WTC11 (cell line): Measurements from ENCODE around the gene PC. TPM values are rescaled to one million over a fixed set of nuclear protein-coding genes. Genes with fewer than 3 reads are reported as not detected.

ENCODE experiments used
- ATAC-seq: fragments of 200-7000 bp; cut with Tn5 transposase; 2 replicates; pipeline ENCODE4 v1.10.0; 2021; ENCODE audit warnings: mild to moderate bottlenecking, moderate library complexity
- CTCF ChIA-PET: fragments of 300-600 bp; sonication (Branson Sonifier 250); formaldehyde crosslinking; loops from one replicate; lab custom pipeline; 2021; ENCODE audit warnings: antibody characterized with exemption; lab: Charles Lee
- POLR2A ChIA-PET: fragments of 350-600 bp; sonication (Branson Sonifier 250); formaldehyde crosslinking; loops from one replicate; lab custom pipeline; 2021; ENCODE audit warnings: antibody characterized with exemption; lab: Charles Lee
- DNase-seq: peaks from one replicate; pipeline ENCODE4 v3.0.0; 2021; ENCODE audit warnings: low spot score
- H3K27ac Mint-ChIP-seq: 2 replicates; pipeline ENCODE4 v1.8.0; 2021; ENCODE audit warnings: mixed read lengths
- H3K27me3 Mint-ChIP-seq: 2 replicates; pipeline ENCODE4 v1.8.0; 2021; ENCODE audit warnings: low read depth, mild to moderate bottlenecking, moderate library complexity, mixed read lengths
- H3K36me3 Mint-ChIP-seq: 2 replicates; pipeline ENCODE4 v1.8.0; 2021; ENCODE audit warnings: mixed read lengths
- H3K4me1 Mint-ChIP-seq: 2 replicates; pipeline ENCODE4 v1.8.0; 2022; ENCODE audit warnings: mixed read lengths
- H3K4me3 Mint-ChIP-seq: 2 replicates; pipeline ENCODE4 v1.8.0; 2021; ENCODE audit warnings: mild to moderate bottlenecking, moderate library complexity, mixed read lengths
- H3K9me3 Mint-ChIP-seq: 2 replicates; pipeline ENCODE4 v1.8.0; 2021; ENCODE audit warnings: mixed read lengths
- CREM ChIP-seq: sonication (generic); formaldehyde crosslinking; IDR thresholded peaks from 2 replicates; pipeline ENCODE4 v1.8.1; 2022; ENCODE audit warnings: mild to moderate bottlenecking, missing genetic modification reagents, moderate library complexity
- HMGA2 ChIP-seq: fragments of 250-450 bp; sonication (Bioruptor Pico); IDR thresholded peaks from 2 replicates; pipeline ENCODE4 v1.4.0; 2021; ENCODE audit warnings: mild to moderate bottlenecking, moderate library complexity
- HMGXB4 ChIP-seq: sonication (generic); formaldehyde crosslinking; IDR thresholded peaks from 2 replicates; pipeline ENCODE4 v1.8.1; 2023; ENCODE audit warnings: mild to moderate bottlenecking, moderate library complexity, missing genetic modification reagents
- IRF1 ChIP-seq: sonication (generic); formaldehyde crosslinking; IDR thresholded peaks from 2 replicates; pipeline ENCODE4 v1.8.0; 2023; ENCODE audit warnings: missing genetic modification reagents
- MLX ChIP-seq: sonication (generic); formaldehyde crosslinking; IDR thresholded peaks from 2 replicates; pipeline ENCODE4 v1.8.1; 2023; ENCODE audit warnings: mild to moderate bottlenecking, missing genetic modification reagents, moderate library complexity
- MYBL2 ChIP-seq: sonication (generic); formaldehyde crosslinking; IDR thresholded peaks from 2 replicates; pipeline ENCODE4 v1.8.1; 2023; ENCODE audit warnings: mild to moderate bottlenecking, moderate library complexity, missing genetic modification reagents
- NFATC4 ChIP-seq: fragments of 250-450 bp; sonication (Bioruptor Pico); IDR thresholded peaks from 2 replicates; pipeline ENCODE4 v1.9.0; 2021; ENCODE audit warnings: mild to moderate bottlenecking
- NFYB ChIP-seq: sonication (generic); formaldehyde crosslinking; conservative IDR thresholded peaks from 2 replicates; pipeline ENCODE4 v1.8.0; 2022; ENCODE audit warnings: low read depth, missing genetic modification reagents
- NR1H2 ChIP-seq: sonication (generic); formaldehyde crosslinking; IDR thresholded peaks from 2 replicates; pipeline ENCODE4 v1.9.0; 2021; ENCODE audit warnings: mild to moderate bottlenecking, moderate library complexity, missing genetic modification reagents
- NR2C2 ChIP-seq: sonication (generic); formaldehyde crosslinking; IDR thresholded peaks from 2 replicates; pipeline ENCODE4 v1.8.0; 2022; ENCODE audit warnings: mild to moderate bottlenecking, missing genetic modification reagents
- OVOL2 ChIP-seq: fragments of 250-450 bp; sonication (Bioruptor Pico); IDR thresholded peaks from 2 replicates; pipeline ENCODE4 v1.9.0; 2021; ENCODE audit warnings: mild to moderate bottlenecking, borderline replicate concordance
- RORB ChIP-seq: fragments of 250-450 bp; sonication (Bioruptor Pico); IDR thresholded peaks from 2 replicates; pipeline ENCODE4 v1.9.0; 2021; ENCODE audit warnings: mild to moderate bottlenecking
- SOX15 ChIP-seq: fragments of 250-450 bp; sonication (Bioruptor Pico); IDR thresholded peaks from 2 replicates; pipeline ENCODE4 v1.9.0; 2021; ENCODE audit warnings: mild to moderate bottlenecking
- TEAD1 ChIP-seq: sonication (generic); formaldehyde crosslinking; IDR thresholded peaks from 2 replicates; pipeline ENCODE4 v1.8.0; 2022; ENCODE audit warnings: mild to moderate bottlenecking, missing genetic modification reagents
- TEAD4 ChIP-seq: sonication (generic); formaldehyde crosslinking; IDR thresholded peaks from 2 replicates; pipeline ENCODE4 v1.8.0; 2022; ENCODE audit warnings: mild to moderate bottlenecking, missing genetic modification reagents
- ZNF232 ChIP-seq: sonication (generic); formaldehyde crosslinking; IDR thresholded peaks from 2 replicates; pipeline ENCODE4 v1.8.0; 2022; ENCODE audit warnings: mild to moderate bottlenecking, missing genetic modification reagents
- total RNA-seq: library from RNA; stranded (reverse); gene quantifications from 3 replicates; pipeline ENCODE4 v1.2.3, GENCODE V29; 2021
- TF ChIP-seq, protein P1 (sequence below): sonication (generic); formaldehyde crosslinking; IDR thresholded peaks from 2 replicates; pipeline ENCODE4 v1.8.1; 2022; ENCODE audit warnings: mild to moderate bottlenecking, missing genetic modification reagents, moderate library complexity, borderline replicate concordance
- TF ChIP-seq, protein P2 (sequence below): sonication (generic); formaldehyde crosslinking; IDR thresholded peaks from 2 replicates; pipeline ENCODE4 v1.8.1; 2023; ENCODE audit warnings: mild to moderate bottlenecking, missing genetic modification reagents, moderate library complexity
- TF ChIP-seq, protein P3 (sequence below): fragments of 250-450 bp; sonication (Bioruptor Pico); IDR thresholded peaks from 2 replicates; pipeline ENCODE4 v1.9.0; 2021; ENCODE audit warnings: mild to moderate bottlenecking

Gene PC
- total RNA-seq, 1 experiment from 2014 or later = 27.2 TPM

DNA sequence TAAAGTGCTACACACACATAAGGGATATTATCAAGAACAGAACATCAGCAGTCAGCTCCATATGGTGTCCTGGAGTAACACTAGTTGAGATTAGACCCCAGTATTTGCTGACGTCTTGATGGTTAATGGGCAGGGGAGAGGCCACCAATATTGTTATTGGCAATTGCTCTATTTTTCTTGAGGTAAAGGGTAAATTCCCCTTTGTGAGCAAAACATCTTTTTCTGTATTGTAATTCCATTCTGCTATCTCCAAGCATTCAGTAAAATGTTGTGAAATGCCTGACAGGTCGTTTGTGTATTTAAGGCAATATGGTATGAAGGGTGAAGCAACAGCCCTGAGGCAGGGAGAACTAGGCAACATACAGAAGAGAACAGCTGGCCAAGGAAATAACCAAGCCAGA lies 21.9 kb downstream of the PC start:
- POLR2A ChIA-PET = no interaction called here
- H3K9me3 Mint-ChIP-seq = no peaks in the 10 kb centered on the region
- CTCF ChIA-PET = interaction anchor here (0.7 to 1.2 kb wide), 2 partner anchors 53 to 456 kb away, joined by 3 to 5 read pairs; partner anchors contain the start of gene RAD9A
- no peak for DNase-seq
- H3K36me3 Mint-ChIP-seq = no peaks in the 10 kb centered on the region
- TF ChIP-seq NFATC4 (CRISPR knock-in tag) (no peak), RORB (CRISPR knock-in tag) (no peak), SOX15 (CRISPR knock-in tag) (no peak), CREM (CRISPR knock-in tag) (no peak), MYBL2 (CRISPR knock-in tag) (no peak), ZNF232 (CRISPR knock-in tag) (no peak), IRF1 (CRISPR knock-in tag) (no peak), NFYB (CRISPR knock-in tag) (no peak), NR2C2 (CRISPR knock-in tag) (no peak), HMGA2 (CRISPR knock-in tag) (no peak), TEAD1 (no peak), TEAD4 (CRISPR knock-in tag) (no peak), MLX (no peak), NR1H2 (CRISPR knock-in tag) (no peak), HMGXB4 (CRISPR knock-in tag) (no peak), OVOL2 (CRISPR knock-in tag) (no peak)
- TF ChIP-seq, protein P1, sequence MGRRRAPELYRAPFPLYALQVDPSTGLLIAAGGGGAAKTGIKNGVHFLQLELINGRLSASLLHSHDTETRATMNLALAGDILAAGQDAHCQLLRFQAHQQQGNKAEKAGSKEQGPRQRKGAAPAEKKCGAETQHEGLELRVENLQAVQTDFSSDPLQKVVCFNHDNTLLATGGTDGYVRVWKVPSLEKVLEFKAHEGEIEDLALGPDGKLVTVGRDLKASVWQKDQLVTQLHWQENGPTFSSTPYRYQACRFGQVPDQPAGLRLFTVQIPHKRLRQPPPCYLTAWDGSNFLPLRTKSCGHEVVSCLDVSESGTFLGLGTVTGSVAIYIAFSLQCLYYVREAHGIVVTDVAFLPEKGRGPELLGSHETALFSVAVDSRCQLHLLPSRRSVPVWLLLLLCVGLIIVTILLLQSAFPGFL = no peak
- TF ChIP-seq, protein P2, sequence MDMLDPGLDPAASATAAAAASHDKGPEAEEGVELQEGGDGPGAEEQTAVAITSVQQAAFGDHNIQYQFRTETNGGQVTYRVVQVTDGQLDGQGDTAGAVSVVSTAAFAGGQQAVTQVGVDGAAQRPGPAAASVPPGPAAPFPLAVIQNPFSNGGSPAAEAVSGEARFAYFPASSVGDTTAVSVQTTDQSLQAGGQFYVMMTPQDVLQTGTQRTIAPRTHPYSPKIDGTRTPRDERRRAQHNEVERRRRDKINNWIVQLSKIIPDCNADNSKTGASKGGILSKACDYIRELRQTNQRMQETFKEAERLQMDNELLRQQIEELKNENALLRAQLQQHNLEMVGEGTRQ = no peak
- TF ChIP-seq, protein P3, sequence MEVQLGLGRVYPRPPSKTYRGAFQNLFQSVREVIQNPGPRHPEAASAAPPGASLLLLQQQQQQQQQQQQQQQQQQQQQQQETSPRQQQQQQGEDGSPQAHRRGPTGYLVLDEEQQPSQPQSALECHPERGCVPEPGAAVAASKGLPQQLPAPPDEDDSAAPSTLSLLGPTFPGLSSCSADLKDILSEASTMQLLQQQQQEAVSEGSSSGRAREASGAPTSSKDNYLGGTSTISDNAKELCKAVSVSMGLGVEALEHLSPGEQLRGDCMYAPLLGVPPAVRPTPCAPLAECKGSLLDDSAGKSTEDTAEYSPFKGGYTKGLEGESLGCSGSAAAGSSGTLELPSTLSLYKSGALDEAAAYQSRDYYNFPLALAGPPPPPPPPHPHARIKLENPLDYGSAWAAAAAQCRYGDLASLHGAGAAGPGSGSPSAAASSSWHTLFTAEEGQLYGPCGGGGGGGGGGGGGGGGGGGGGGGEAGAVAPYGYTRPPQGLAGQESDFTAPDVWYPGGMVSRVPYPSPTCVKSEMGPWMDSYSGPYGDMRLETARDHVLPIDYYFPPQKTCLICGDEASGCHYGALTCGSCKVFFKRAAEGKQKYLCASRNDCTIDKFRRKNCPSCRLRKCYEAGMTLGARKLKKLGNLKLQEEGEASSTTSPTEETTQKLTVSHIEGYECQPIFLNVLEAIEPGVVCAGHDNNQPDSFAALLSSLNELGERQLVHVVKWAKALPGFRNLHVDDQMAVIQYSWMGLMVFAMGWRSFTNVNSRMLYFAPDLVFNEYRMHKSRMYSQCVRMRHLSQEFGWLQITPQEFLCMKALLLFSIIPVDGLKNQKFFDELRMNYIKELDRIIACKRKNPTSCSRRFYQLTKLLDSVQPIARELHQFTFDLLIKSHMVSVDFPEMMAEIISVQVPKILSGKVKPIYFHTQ (CRISPR knock-in tag) = no peak
- TF ChIP-seq, all 79 proteins: peak for 0
- Mint-ChIP-seq H3K27ac (no peak overlapping the region), H3K4me3 (no peak overlapping the region), H3K27me3 (no peaks in the 10 kb centered on the region), H3K4me1 (peaks cover 3% of the 10 kb centered on the region; the same call in 1 of the 2 replicates)
- ATAC-seq = no peak
